RWPE2 (cell line): ENCODE data around the gene NOX5.

ENCODE experiments used
- ATAC-seq: fragments of 200-7000 bp; cut with Tn5 transposase; 3 replicates; pipeline ENCODE4 v1.9.1; 2021; ENCODE audit warnings: low read depth
- DNase-seq: peaks from one replicate; pipeline ENCODE4 v3.0.0-alpha.2; 2020; ENCODE audit warnings: low spot score
- H3K27ac ChIP-seq: fragments of 450-650 bp; 2 replicates; pipeline ENCODE4 v1.5.1; 2017; ENCODE audit warnings: mild to moderate bottlenecking; ENCODE audit not compliant: poor library complexity, severe bottlenecking
- H3K27me3 ChIP-seq: fragments of 250-450 bp; sonication (Bioruptor Pico); 2 replicates; pipeline ENCODE4 v1.5.1; 2021; ENCODE audit warnings: mild to moderate bottlenecking, moderate library complexity; ENCODE audit not compliant: insufficient read depth, poor library complexity, severe bottlenecking
- H3K36me3 ChIP-seq: fragments of 250-450 bp; sonication (Bioruptor Pico); 2 replicates; pipeline ENCODE4 v1.5.1; 2020; ENCODE audit warnings: low read depth, mild to moderate bottlenecking, moderate library complexity
- H3K4me1 ChIP-seq: fragments of 250-450 bp; sonication (Bioruptor Pico); 2 replicates; pipeline ENCODE4 v1.5.1; 2021; ENCODE audit warnings: mild to moderate bottlenecking, moderate library complexity; ENCODE audit not compliant: insufficient read depth, poor library complexity, severe bottlenecking
- H3K4me3 ChIP-seq: fragments of 250-450 bp; sonication (Bioruptor Pico); 2 replicates; pipeline ENCODE4 v1.5.1; 2021; ENCODE audit warnings: mild to moderate bottlenecking, moderate library complexity; ENCODE audit not compliant: severe bottlenecking
- H3K9me3 ChIP-seq: fragments of 250-450 bp; sonication (Bioruptor Pico); 2 replicates; pipeline ENCODE4 v1.5.1; 2021; ENCODE audit warnings: mild to moderate bottlenecking, moderate library complexity; ENCODE audit not compliant: severe bottlenecking
- CTCF ChIP-seq: fragments of 450-650 bp; IDR thresholded peaks from one replicate; pipeline ENCODE4 v1.5.1; 2017; ENCODE audit warnings: mild to moderate bottlenecking, moderate library complexity; ENCODE audit not compliant: poor library complexity, severe bottlenecking

The NOX5 gene

GRCh38 chr15:69085325-69086081 lies 71.0 kb downstream of the NOX5 start:
- H3K4me3 ChIP-seq, result no peak overlapping the region
- H3K9me3 ChIP-seq, result no peaks in the 10 kb centered on the region
- no peak for DNase-seq
- H3K36me3 ChIP-seq, result no peaks in the 10 kb centered on the region
- TF ChIP-seq CTCF, result no peak
- ATAC-seq, result no peak
- H3K27me3 ChIP-seq, result no peaks in the 10 kb centered on the region
- no peak overlapping the region for H3K27ac ChIP-seq
- H3K4me1 ChIP-seq, result peaks cover 14% of the 10 kb centered on the region

GRCh38 chr15:69086427-69087204 lies 72.1 kb downstream of the NOX5 start:
- ATAC-seq, result no peak
- Histone ChIP-seq H3K27me3 (no peaks in the 10 kb centered on the region), H3K36me3 (no peaks in the 10 kb centered on the region), H3K27ac (no peak overlapping the region), H3K9me3 (no peaks in the 10 kb centered on the region), H3K4me3 (no peak overlapping the region), H3K4me1 (peaks cover 25% of the 10 kb centered on the region)
- no peak for DNase-seq
- TF ChIP-seq CTCF, result no peak

- Histone ChIP-seq H3K27me3 (no peaks in the 10 kb centered on the region), H3K36me3 (no peaks in the 10 kb centered on the region), H3K4me1 (peaks cover 31% of the 10 kb centered on the region), H3K9me3 (no peaks in the 10 kb centered on the region), H3K27ac (no peak overlapping the region), H3K4me3 (no peak overlapping the region)
- no peak for TF ChIP-seq CTCF
- ATAC-seq (no peak), DNase-seq (no peak)
These were observed 73.0 kb downstream of the NOX5 start for GRCh38 chr15:69087366-69087976.

GRCh38 chr15:69088300-69088965 lies 73.9 kb downstream of the NOX5 start:
- no peak for TF ChIP-seq CTCF
- Histone ChIP-seq H3K4me1 (peaks cover 34% of the 10 kb centered on the region), H3K9me3 (no peaks in the 10 kb centered on the region), H3K4me3 (no peak overlapping the region), H3K36me3 (no peaks in the 10 kb centered on the region), H3K27ac (no peak overlapping the region), H3K27me3 (no peaks in the 10 kb centered on the region)
- ATAC-seq, result no peak
- no peak for DNase-seq
